HTERT RPE-1 (cell line): ENCODE data around the gene SERINC4.
"Not testable (repeated sequence)": the region's sequence is repeated elsewhere in the genome, so short reads cannot be mapped to it uniquely, and the experiment has no call there.

ENCODE experiments used
- in situ Hi-C: fragments of 300-500 bp; cut with MboI; formaldehyde crosslinking; loops from 4 replicates; pipeline ENCODE4 v1.14.3; 2020; ENCODE audit warnings: low sequenced_read_pairs

SERINC4 gene

GRCh38 chr15:43799945-43800285, at the start of gene SERINC4:
SERINC4 (minus strand) TSS chr15:43800220; CDS start chr15:43799986, 234 bp downstream.
- in situ Hi-C loops = no loop called here

GRCh38 chr15:43845421-43845820, 45.4 kb upstream of the SERINC4 start:
- in situ Hi-C loops = no loop called here

- in situ Hi-C loops = not testable (repeated sequence)
Observed at GRCh38 chr15:43832485-43832884, 32.5 kb upstream of the SERINC4 start.

DNA sequence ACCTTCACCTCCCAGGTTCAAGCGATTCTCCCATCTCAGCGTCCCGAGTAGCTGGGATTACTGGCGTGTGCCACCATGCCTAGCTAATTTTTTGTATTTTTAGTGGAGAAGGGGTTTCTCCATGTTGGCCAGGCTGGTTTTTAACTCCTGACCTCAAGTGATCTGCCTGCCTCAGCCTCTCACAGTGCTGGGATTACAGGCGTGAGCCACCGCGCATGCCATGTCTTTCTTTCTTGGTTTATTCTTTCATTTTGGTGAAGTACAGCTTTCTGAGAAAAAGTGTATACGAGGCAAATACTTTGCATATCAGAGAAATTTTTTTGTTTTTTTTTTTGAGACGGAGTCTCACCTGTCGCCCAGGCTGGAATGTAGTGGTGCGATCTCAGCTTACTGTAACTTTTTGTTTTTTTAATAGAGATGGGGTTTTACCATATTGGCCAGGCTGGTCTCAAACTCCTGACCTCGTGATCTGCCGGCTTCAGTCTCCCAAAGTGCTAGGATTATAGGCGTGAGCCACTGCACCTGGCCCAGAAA, 31.6 kb upstream of the SERINC4 start:
- in situ Hi-C loops = not testable (repeated sequence)

DNA sequence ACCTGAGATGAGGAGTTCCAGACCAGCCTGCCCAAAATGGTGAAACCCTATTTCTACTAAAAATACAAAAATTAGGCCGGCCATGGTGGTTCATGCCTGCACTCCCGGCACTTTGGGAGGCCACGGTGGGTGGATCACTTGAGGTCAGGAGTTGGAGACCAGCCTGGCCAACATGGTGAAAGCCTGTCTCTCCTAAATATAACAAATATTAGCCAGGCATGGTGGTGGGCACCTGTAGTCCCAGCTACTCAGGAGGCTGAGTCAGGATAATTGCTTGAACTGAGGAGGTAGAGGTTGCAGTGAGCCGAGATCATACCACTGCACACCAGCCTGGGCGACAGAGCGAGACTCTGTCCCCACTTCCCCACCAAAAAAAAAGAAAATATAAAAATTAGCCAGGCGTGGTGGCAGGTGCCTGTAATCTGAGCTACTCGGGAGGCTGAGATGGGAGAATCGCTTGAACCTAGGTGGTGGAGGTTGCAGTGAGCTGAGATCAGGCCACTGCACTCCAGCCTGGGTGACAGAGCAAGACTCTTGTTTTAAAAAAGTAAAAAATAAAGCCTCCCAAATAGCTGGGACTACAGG, 30.8 kb upstream of the SERINC4 start:
- in situ Hi-C loops = not testable (repeated sequence)

- in situ Hi-C loops = not testable (repeated sequence)
Observed at GRCh38 chr15:43829951-43830540, 30.0 kb upstream of the SERINC4 start.

GRCh38 chr15:43828061-43828657, 28.1 kb upstream of the SERINC4 start:
- in situ Hi-C loops = no loop called here

- in situ Hi-C loops = no loop called here
Observed at GRCh38 chr15:43826508-43827341, 26.7 kb upstream of the SERINC4 start, which contains the start of gene WDR76. WDR76 (plus strand) TSS chr15:43827002; CDS start chr15:43827033, 31 bp downstream.

GRCh38 chr15:43826029-43826507, 26.0 kb upstream of the SERINC4 start:
- in situ Hi-C loops = no loop called here

GRCh38 chr15:43825305-43825704, 25.3 kb upstream of the SERINC4 start:
- in situ Hi-C loops = not testable (repeated sequence)

DNA sequence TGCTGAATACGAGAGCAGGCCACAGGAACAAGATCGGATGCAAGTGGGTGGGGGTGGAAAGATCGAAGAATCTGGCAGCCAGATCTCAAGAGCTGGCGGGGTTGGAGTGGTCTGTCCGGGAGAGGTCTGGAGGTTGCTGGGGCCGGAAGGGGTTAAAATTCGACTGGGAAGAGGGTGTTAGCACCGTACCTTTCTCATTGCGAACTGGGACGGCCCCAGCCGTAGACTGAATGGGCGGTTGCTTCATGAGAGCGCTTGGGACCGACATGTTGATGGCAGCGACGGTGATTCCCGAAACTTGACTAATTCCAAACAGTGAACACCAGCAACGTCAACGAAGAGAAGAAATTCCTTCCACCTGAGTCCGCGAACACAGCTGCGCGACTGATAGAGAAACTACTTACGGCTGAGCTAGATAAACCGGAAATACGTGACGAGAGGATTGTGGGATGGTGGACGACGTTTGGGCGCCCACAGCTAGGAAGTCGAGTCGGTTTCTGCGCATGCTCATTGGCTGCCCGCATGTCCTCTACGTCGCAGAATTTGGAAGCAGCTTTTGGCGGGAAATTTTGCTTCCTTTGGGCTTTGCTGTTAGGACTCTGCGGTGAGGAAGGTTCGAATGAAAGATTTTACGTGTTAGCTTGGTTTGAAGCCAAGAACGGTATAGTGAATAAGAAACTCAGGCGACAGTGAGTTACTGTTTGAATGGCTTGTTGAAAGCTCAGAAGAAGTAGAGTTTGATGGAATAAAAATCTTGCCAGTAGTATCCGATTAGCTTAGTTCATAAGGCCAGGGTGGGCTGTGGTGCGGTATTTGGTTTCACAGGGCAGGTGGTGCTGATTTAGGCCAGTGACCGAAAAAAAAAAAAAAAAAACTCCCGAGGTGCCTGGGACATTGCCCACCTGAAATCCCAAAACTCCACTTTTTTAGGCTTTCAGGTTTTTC, 24.6 kb upstream of the SERINC4 start, which contains the start of gene MFAP1:
MFAP1 (minus strand) TSS at position 389 of the 945 bp plus-strand sequence; CDS start at position 268, 121 bp downstream.
- in situ Hi-C loops = no loop called here

- in situ Hi-C loops = no loop called here
Observed at GRCh38 chr15:43821505-43821904, 21.5 kb upstream of the SERINC4 start.

- in situ Hi-C loops = not testable (repeated sequence)
Observed at GRCh38 chr15:43815064-43815463, 15.0 kb upstream of the SERINC4 start.

- in situ Hi-C loops = no loop called here
Observed at GRCh38 chr15:43808960-43809678, 9.1 kb upstream of the SERINC4 start.

DNA sequence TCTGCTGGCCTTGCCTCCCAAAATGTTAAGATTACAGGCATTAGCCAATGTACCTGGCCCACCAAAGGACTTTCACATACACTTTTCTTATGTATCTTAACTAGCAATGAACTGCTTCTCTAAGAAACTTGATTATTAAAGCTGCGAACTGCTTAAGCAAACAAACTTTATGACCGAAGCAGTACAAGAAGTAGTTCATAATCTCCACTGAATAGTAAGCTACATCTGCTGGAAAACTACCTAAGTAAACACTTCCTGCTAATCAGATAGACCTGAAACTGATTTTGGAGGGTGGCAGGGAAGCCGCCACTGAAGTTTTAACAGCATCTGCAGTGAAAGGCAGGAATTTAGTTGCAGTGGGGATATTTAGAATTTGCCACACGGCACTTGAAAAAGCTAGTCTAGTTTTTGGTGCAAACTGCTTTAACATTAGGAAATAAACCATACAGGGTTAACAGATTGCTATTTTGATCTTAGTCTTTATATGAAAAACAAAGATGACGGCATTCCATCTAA, 8.5 kb upstream of the SERINC4 start:
- in situ Hi-C loops = no loop called here

- in situ Hi-C loops = not testable (repeated sequence)
Observed at GRCh38 chr15:43802676-43803075, 2.7 kb upstream of the SERINC4 start.

DNA sequence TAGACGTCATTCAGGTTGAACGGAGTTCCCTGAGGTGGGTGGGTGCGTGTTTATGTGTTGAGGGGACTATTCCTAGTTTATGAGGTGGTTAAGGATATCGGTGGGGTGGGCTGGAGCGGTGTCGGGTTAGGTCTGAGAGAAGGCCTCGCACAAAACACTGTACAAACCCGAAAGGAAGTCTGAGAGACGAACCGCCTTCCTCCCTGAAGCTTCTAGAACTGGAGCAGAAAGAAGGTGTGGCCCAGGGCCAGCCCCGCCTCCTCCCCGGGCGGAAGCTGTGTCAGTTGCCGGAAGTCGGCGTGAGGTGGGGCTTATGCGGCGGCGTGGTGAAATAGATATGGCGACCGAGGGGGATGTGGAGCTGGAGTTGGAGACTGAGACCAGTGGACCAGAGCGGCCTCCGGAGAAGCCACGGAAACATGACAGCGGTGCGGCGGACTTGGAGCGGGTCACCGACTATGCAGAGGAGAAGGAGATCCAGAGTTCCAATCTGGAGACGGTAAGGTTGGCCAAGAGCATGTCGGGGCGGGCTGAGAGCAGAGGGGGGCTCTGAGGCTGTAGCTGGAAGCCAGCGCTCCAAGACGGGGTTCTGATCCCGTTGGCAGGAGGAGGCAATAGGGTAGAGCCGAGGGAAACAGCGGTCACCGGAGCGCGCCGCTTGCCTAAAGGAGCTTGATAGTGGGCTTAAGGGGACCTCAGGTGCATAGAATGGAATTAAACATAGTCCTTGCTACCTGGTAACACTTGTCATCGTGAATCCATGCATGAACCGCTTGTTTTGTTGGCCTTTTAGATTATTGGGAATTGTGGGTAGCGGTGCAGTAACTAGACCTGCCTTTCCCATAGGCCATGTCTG, 494 bp upstream of the SERINC4 start, which contains the start of gene HYPK:
HYPK (plus strand) TSS at position 314 of the 856 bp plus-strand sequence; CDS start at position 338, 24 bp downstream.
- in situ Hi-C loops = no loop called here
